K562 (cell line): ENCODE results near the gene PPM1G. TPM values are rescaled to one million over a fixed set of nuclear protein-coding genes. Genes with fewer than 3 reads are reported as not detected.

Source experiments
- ATF7 ChIP-seq: fragments of 450-650 bp; IDR thresholded peaks from 2 replicates; pipeline ENCODE4 v1.7.1; 2014; ENCODE audit warnings: mild to moderate bottlenecking, moderate library complexity
- CBX8 ChIP-seq: fragments of 200-600 bp; sonication (generic); IDR thresholded peaks from 2 replicates; pipeline ENCODE4 v1.6.1; 2012; ENCODE audit warnings: borderline replicate concordance, mixed run types, low read depth, mild to moderate bottlenecking, moderate library complexity, mixed read lengths, low read length, control low read depth, inconsistent platforms; ENCODE audit not compliant: poor library complexity, severe bottlenecking; ENCODE audit errors: extremely low read depth
- CREB3L1 ChIP-seq: fragments of 450-650 bp; IDR thresholded peaks from 2 replicates; pipeline ENCODE4 v1.6.1; 2014; ENCODE audit warnings: low read depth, mild to moderate bottlenecking, moderate library complexity, borderline replicate concordance
- CTBP1 ChIP-seq: fragments of 450-650 bp; IDR thresholded peaks from 2 replicates; pipeline ENCODE4 v1.6.1; 2016; ENCODE audit warnings: borderline replicate concordance
- ELF1 ChIP-seq: fragments of 200-800 bp; sonication (Bioruptor generic); IDR thresholded peaks from 2 replicates; pipeline ENCODE4 v1.6.1; 2016; ENCODE audit warnings: missing genetic modification characterization, missing compliant biosample characterization
- ERF ChIP-seq: fragments of 450-650 bp; formaldehyde crosslinking; IDR thresholded peaks from 2 replicates; pipeline ENCODE4 v1.4.0; 2020; ENCODE audit warnings: mild to moderate bottlenecking, mixed read lengths
- FOXA1 ChIP-seq: fragments of 450-650 bp; IDR thresholded peaks from 2 replicates; pipeline ENCODE4 v1.6.1; 2016; ENCODE audit warnings: mild to moderate bottlenecking, borderline replicate concordance
- HBP1 ChIP-seq: fragments of 450-650 bp; formaldehyde crosslinking; IDR thresholded peaks from 2 replicates; pipeline ENCODE4 v1.4.0; 2022; ENCODE audit warnings: missing genetic modification characterization
- HNRNPH1 ChIP-seq: fragments of 200-400 bp; formaldehyde crosslinking; optimal IDR thresholded peaks from 2 replicates; pipeline ENCODE3; 2017; ENCODE audit warnings: low read depth, mild to moderate bottlenecking, low read length, moderate library complexity
- MNT ChIP-seq, 2 experiments: fragments of 450-650 bp; conservative IDR thresholded peaks; 2 replicates each; pipeline ENCODE4 v1.6.1; 2017; ENCODE audit warnings: mild to moderate bottlenecking in 2 of 2, moderate library complexity in 2 of 2
- MTA2 ChIP-seq: fragments of 450-650 bp; IDR thresholded peaks from 2 replicates; pipeline ENCODE4 v1.6.1; 2016; ENCODE audit warnings: low read depth
- NR3C1 ChIP-seq: sonication (generic); formaldehyde crosslinking; IDR thresholded peaks from 2 replicates; pipeline ENCODE4 v1.8.1; 2022; ENCODE audit warnings: missing genetic modification reagents
- POLR3A ChIP-seq: IDR thresholded peaks from 2 replicates; pipeline ENCODE4 v1.6.1; 2011; ENCODE audit warnings: borderline replicate concordance, mild to moderate bottlenecking, moderate library complexity; ENCODE audit not compliant: insufficient read length, insufficient read depth; ENCODE audit errors: extremely low read depth
- RFX5 ChIP-seq: IDR thresholded peaks from 2 replicates; pipeline ENCODE4 v1.6.1; 2011; ENCODE audit warnings: low read depth, mild to moderate bottlenecking, improper control_type of control experiment, low read length
- ZKSCAN1 ChIP-seq: fragments of 150-350 bp; IDR thresholded peaks from 2 replicates; pipeline ENCODE4 v1.6.1; 2016; ENCODE audit warnings: low read depth, low read length
- ZMIZ1 ChIP-seq, 2 experiments: fragments of 150-350 bp in 1 of 2; IDR thresholded peaks; 2 replicates each; pipeline ENCODE4 v1.6.1; 2012 to 2016; ENCODE audit warnings: low read depth in 2 of 2, low read length in 2 of 2, mild to moderate bottlenecking in 1 of 2, moderate library complexity in 1 of 2
- ZNF324 ChIP-seq: fragments of 250-450 bp; sonication (Bioruptor Pico); IDR thresholded peaks from 2 replicates; pipeline ENCODE4 v1.4.0; 2020; ENCODE audit warnings: mild to moderate bottlenecking
- ZNF511 ChIP-seq: sonication (generic); formaldehyde crosslinking; IDR thresholded peaks from 2 replicates; pipeline ENCODE4 v1.8.0; 2022; ENCODE audit warnings: mild to moderate bottlenecking, missing genetic modification reagents
- polyA plus RNA-seq, 8 experiments: library from polyadenylated mRNA; depleted of rRNA in 4 of 8; stranded (reverse) in 5 of 8; unstranded in 3 of 8; fragments of >200 nt; fragmentation: Nextera tagmentation in 2 of 8; fragmentation: Illumina TruSeq in 1 of 8; extraction: Ambion mirVana in 2 of 8; extraction: Trizol in 1 of 8; gene quantifications; 2 replicates each; pipeline versions ENCODE4 v1.2.1 to v1.2.3, GENCODE V29; 2011 to 2014; ENCODE audit warnings: inconsistent platforms in 1 of 8, missing spikeins in 1 of 8
- total RNA-seq, 7 experiments: library from RNA; depleted of rRNA in 6 of 7; stranded (reverse); fragments of >200 nt in 6 of 7; fragmentation: Illumina TruSeq in 2 of 7; extraction: Trizol in 2 of 7; gene quantifications; 2 replicates each; pipeline versions ENCODE4 v1.2.1 to v1.2.3, GENCODE V29; 2011 to 2021; ENCODE audit warnings: low replicate concordance in 1 of 7

PPM1G gene
- total and polyA plus RNA-seq, 9 of the 15 experiments (the other 6 are each of a cell fraction or from before 2014, with no cell fraction given), result 61.7 to 230 (median 153) TPM

- TF ChIP-seq HBP1 (CRISPR knock-in tag), result 0 out of 2 replicates have a peak, but pooled peaks have one; percentile 27
- TF ChIP-seq ELF1 (tag), result peak; percentile 89
- TF ChIP-seq CREB3L1, result peak; percentile 73; the same call in 1 of the 2 replicates
- TF ChIP-seq ZMIZ1 (IDR thresholded peaks at IDR 0.05; ENCODE audit: low read depth in 2 of 2, low read length in 2 of 2), result peak in 1 of 2 experiments; percentile 29; a peak in 1 of 4 replicates
- peak; percentile 72; the same call in 1 of the 2 replicates for TF ChIP-seq CTBP1
- peak in 1 of 2 experiments; percentile 73; a peak in 2 of 4 replicates for TF ChIP-seq MNT (conservative IDR thresholded peaks at IDR 0.05)
- peak; percentile 80 for TF ChIP-seq ATF7
- TF ChIP-seq ZNF324 (CRISPR knock-in tag), result peak; percentile 83
- TF ChIP-seq CBX8, result no peak
- TF ChIP-seq ERF (CRISPR knock-in tag), result no peak
- 0 out of 2 replicates have a peak, but pooled peaks have one; percentile 12 for TF ChIP-seq ZKSCAN1
- no peak for TF ChIP-seq POLR3A
- 0 out of 2 replicates have a peak, but pooled peaks have one; percentile 5 for TF ChIP-seq MTA2
- peak; percentile 54; the same call in 1 of the 2 replicates for TF ChIP-seq ZNF511 (CRISPR knock-in tag)
- TF ChIP-seq NR3C1 (CRISPR knock-in tag), result no peak
- no peak for TF ChIP-seq RFX5
- TF ChIP-seq FOXA1, result no peak
- TF ChIP-seq HNRNPH1, result no peak
These were observed at the start of gene PPM1G (continued) for GRCh38 chr2:27409321-27410073.
